Limb (tissue), 2 donors: Measurements from ENCODE around the gene OCA2.
"Not testable (repeated sequence)": the region's sequence is repeated elsewhere in the genome, so short reads cannot be mapped to it uniquely, and the experiment has no call there.

Experiments
- DNase-seq, 2 donors: peaks; one replicate each; pipeline ENCODE4 v3.0.0-alpha.2; 2016; ENCODE audit errors: extremely low spot score in 2 of 2

The OCA2 gene

DNA sequence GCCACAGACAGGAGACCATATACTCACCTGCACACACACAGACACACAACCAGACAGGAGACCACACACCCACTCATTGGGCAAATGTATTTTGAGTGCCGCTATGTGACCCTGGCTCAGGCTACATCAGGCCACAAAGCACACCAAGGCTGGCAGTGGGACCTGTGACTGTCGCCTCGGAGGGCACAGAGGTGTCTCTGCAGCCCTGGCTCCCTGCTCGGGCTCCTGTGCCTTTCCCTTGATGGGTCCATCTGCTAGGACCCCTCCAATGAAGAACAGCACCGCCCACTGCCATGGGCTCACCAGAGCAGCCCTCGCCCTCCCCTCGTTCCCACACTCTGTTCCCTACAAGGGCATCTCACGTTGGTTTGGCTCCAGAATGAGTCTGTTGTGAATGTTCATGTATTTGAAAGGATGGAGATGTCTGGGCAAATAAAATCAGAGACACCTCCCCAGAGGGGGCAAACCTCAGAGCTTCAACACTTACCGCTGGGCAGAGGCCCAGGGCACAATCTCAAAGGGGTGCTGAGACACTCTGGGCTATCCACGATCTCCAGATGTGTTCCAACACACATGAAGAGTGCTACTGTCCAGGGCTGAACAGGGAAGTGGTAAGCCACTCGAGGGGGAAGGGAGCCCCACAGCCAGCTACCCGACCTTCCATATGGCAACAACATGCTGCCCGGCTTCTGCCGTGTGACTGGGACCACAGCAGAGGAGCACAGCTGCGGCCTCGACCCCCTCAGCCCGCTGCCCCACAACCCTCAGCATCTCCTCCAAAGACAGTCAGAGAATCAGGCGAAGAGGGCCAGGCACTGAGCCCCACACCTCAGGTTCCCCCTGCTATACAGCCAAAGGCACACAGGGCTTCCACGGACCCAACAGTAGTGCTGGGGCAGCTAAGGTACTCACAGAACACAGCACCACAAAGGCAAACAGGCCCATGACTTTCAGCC lies 74.9 kb downstream of the OCA2 start:
- no peak for DNase-seq

DNA sequence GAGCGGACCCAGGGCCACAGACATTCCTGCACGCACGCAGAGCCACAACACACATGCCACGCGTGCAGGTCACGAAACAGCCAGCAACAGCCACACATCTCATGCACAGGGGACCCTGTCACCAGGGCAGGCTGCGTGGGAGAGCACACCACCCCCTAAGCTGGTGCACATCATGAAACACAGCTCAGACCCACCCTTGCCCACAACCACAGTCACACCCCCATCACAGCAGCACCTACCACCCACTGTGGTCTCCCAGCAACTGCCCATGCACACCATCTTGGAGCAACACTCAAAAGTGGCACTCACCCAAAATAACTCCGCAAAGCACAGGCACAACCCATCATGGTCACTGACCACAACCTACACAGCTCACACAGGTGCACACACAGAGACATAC lies 75.7 kb downstream of the OCA2 start:
- DNase-seq, result no peak

DNA sequence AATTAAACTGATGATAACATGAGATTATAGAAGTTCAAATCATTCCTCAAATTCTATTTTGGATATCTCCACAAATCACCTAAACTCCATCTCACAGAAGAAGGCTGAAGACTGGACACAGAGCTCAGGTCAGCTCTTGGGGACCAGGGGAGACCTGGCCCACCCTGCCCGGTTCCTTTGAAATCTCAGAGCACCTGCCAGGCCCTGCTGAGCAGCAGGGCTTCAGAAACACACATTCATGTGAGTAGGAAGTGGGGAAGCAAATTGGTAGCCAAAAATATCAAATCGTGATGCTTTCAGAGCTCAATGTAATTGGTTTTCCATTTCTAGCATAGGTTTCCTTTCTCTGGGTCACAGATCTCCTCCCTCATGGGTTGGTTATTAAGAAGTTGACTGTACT lies 76.2 kb downstream of the OCA2 start:
- no peak for DNase-seq

DNA sequence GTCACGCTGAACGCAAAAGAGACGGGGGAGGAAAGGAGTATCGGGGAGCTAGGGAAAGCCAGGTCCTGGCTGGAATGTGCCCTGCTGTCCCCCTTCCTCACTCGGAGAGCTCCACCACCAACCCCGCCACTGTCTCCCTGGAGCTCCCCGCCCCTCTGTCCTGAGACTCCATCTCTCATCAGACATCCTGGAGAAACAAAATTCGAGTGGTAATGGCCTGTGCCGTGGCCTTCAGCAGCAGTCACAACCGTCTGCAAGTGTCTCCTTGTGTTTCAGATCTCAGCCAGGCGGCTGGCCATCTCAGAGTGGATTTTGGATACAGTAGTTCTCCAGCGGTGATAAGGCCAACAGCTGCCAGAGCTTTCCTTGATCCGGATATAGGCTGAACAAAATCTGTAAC lies 76.9 kb downstream of the OCA2 start:
- DNase-seq, result no peak

DNA sequence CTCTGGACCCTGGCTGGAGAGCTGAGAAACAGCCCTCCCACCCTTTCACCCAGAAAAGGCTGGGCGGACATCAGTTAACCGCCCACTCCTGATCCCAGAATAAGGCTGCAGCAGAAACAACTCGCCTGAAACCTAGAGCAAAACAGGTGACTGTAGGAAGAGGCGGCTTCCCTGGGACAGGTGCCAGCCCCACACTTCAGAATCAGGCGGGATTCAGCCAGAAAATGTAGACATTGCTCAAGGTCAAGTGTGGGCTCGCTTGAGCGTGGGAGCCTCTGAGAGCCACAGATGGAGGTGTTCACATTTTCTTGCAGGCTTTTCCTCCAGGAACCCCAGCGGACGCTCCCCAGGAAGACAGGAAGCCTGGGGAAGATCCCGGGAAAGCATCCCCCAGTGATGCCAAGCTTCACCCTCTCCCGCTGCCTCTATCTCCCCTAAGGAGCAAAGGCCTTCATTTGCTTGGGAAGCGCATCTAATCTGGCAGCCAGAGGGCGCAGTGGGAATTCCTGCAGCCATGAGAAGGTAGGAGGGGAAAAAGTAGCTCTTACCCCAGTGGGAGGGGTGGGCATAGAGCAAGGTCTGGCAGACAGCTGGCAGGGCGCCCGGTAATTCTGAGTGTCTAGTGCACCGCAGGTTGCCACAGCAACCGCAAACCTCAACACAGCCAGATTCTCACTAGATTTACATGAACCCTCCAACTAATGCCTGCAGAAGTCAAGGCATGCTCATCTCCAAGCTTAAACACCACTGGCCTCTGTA lies 77.7 kb downstream of the OCA2 start:
- DNase-seq, result peak; percentile 81 to 86

DNA sequence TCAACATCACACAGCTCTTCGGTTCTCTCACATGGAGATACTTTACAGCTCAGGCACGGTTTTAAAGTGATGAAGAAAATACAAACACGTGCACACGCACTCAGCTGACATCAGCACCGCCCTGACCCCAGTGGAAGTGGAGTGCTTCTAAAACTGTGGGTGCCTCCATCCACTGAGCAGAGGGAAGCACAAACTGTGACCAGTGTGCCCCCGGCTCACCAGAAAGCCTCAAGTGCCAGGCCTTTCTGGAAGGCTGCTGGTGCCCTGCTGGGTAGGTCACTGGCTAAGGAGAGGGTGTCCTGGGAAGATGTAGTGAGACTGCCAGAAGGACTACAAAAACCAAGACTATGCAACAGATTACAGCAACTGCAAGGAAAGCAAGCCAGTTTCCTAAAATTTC lies 78.5 kb downstream of the OCA2 start:
- no peak for DNase-seq

DNA sequence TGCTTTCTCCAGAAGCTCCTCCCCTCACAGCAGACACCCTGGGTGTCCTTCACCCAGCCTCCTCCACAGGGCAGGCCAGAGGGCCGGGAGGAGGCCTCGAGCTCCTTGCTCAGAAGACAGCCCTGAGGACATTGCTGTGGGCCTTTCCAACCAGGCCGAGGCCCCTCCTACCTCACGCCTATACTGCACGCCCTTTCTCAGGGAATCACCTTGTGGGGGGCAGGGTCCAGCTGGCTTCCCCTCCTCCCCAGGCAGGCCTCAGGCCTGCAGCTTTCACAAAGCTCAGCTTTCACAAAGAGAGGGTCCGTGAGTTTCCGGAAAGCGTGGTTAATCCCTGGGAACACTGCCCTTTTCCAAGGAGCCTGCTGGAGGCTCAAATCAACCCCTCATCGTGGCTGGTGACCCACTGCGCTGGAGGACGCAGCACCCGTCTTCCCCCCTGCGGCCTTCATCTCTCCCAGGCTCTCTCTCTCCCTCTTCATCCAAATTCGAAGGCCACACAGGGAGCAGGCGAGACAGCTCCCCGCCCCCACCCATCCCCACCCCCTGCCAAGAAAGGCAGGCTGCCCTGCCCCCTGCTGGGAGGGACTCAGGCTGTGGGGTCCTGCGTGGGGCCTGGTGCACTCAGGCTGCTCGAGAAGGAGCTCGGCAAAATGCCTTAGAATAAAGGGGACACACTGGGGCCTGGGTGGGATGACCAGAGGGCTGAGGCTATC lies 79.4 kb downstream of the OCA2 start:
- peak in 1 of 2 donors; percentile 58 for DNase-seq

DNA sequence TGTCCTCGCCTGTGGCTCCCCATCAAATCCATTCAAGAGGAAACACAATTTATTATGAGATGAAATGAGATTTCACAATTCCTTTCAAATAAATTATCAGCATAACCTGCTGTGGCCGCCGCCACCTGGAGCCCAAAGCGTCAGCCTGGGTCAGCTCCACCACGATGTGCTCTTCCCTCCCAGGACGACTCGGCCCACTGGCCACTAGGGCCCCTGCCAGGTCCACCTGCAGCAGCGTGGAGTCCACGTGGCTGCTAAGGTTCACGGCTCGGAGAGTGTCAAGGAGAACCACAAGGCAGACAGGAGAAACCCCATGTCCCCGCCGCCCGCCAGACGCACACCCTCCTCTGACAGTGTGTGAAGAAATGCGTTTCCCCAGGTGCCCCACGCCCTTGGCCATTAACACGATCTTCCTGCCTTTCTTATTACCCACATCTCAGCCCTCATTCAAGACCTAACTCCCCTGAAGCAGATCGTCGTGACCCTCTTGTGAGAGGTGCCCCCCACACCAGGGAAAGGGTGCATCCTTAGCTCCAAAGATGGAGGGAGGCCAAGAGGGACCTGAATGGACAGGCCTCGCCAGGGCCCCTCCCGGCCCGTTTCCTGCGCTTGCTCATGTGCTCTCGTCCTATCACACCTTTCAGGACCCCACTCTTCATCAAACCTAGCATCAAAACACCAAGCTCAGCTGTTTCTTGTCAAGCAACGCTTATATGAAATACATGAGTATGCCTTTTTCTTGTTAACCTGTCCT lies 80.6 kb downstream of the OCA2 start:
- DNase-seq, result no peak

DNA sequence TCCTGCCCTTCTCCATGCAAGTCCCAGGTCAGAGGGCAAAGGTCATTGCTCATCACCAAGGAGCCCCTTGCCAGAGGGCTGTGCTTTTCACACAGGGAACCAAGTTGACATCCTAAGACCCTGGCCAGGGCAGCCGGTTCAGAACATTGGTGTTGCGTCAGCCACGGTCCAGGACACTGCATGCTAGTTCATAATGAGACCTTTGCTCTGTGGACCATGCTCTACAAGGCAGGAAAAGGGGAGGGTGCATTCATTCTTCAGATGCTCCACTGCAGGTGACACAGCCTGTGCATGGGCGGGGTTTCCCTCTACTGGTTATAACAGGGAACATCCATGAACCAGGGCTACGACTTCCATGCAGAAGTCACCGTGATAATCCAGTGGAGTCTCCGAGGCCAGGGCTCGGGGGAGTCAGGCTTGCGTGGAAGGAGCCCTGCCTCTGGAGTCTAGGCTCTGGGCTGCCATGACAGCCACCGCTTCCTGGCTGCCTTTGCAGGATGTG lies 81.6 kb downstream of the OCA2 start:
- no peak for DNase-seq

DNA sequence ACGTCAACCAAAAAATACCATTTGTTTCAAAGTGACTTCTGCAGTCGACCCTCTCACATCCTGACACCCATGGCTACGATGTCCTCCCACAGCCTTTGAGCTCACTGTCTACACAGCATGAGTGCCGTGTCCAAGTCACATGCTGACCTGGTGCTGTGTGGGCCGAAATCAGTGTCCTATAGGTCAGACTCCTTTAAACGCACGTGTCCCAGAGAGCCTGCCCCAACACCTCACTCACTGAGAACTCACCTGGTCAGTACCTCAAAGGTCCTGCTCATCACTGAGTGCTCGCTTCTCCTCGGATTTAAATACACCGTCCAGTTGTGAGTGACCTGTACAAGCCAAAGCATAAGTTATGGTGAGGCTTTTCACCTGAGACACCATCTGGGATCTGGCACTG lies 83.3 kb downstream of the OCA2 start:
- DNase-seq, result no peak

DNA sequence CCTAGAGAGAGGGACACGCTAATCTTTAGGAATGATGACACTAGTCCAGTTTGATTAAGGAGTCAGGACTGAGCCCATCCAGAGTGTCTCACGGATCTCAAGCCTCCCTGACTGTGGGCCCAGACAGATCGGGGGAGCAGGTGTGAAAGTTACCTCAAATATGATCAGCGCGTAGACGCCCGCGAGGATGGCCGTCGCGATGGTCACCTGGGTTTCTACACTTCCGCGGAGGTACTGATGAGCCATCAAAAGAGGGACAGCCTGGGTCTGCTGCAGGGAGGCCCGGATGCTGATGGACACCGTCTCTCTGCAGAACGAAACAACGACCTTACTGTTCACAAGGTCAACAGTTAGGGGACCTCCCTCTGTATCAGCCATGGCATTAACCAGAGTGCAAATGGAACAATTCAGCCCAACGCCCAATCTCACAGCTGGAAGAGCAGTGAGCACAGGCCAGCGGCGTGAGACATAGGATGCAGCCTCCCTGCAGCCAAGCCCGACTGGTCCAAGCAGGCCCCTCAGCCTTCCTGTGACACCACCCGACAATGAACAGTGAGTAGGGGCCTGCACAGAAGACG lies 84.4 kb downstream of the OCA2 start:
- DNase-seq, result no peak

DNA sequence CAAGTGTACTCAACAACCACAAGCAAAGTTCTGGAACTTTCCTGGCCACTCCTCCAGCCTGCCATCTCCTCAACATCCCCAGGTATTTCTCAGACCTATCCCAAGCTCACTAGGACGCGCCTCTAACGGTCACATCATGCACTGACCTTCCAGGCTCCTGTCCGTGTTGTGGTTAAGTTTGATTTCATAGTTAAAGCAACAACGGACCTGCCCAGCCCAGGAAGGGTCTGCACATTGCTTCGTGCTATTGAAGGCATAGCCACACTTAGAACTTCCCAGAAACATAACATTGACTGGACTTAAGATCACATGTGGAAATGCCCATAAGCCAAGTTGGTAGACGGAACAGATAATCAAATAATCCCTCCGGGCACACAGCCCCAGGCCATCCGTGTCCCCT lies 85.1 kb downstream of the OCA2 start:
- no peak for DNase-seq

DNA sequence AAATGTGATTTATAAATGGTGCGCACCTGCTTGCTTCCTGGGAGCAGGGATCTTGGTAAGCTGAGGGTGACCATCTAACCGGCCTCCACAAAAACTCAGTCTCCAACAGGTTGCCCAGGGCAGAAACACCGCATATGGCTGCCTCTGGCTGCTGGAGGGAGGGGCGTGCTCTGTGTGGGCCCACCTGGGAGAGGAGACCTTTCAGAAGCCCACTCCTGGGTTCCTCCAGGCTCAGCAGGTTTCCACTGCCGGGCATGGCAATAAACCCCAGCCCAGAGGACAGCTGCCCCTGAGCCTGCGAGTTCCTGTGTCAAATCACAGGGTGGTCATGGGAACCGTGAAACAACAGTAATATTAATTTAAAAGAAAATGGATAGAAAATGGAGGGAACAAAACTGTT lies 85.6 kb downstream of the OCA2 start:
- DNase-seq, result no peak

DNA sequence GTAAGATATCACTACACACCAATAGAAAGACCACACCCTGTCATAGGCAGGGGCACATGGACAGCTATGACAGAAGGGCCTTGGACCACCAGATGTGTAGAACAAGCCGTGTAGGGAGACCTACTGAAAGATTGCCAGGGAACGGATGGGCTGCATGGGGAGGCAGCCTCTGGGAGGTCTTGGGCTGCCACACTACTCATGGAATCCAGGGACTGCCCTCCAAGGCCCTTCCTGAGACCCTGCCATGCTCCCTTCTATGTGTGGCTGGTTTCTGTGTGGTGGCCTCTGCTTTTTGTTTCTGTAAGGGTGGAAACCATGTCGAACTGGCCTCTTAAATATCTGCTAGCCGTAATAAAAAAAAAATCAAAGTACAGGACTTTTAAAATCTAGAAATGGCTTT lies 86.9 kb downstream of the OCA2 start:
- no peak for DNase-seq

DNA sequence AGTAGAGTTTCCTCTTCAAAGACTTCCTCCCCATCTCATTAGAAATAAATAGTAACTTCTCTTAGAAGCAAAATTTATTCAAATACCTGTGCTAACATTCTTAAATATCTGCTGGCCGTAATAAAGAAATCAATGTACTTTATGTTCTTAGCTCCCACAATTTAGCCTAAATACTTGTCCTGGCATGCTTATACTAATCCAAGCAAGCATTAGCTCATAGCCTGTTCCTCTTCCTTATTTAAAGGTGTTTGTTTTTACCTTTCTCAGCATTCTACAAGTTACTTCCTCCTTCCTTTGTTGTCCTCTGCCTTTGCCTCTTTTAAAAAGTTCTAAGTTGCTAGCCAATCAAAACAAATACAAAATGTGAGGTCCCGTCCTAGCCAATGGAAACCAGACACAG lies 90.9 kb downstream of the OCA2 start:
- not testable (repeated sequence) for DNase-seq

DNA sequence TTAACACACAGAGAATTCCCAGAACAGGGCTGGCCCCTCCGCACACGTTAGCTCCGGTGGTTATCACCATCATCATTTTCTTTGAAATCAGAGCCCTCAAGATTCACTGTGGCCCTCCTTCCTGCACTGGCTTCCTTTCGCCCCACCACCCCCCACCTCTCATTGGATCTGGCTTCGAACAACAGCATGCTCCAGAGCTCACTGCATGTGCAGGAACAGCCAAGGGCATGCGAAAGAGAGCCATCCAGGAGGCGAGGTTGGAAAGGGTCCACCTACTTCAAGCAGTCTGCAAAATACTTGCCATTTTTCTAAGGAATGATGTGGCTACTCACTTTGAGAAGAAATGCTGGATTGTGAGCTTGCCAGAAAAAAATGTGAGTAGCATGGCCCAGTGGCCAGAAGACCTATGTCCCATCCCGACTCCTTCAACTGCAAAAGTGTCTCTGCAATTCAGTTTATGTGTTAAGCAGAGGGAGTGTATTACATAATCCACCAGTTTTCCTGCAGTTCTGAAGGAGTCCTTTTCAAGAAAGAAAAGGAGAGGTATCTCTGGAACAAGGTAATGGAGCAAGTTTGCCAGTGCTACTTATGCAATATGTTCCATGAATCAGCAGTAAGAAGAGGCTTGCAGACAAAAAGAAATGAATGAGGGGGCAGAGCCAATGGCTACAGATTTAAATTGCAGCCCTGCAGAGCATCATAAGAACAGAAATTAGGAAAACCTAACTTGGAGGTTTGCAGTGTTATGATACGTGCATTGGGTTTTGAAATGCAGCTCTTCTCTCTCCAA lies 92.8 kb downstream of the OCA2 start:
- no peak for DNase-seq

DNA sequence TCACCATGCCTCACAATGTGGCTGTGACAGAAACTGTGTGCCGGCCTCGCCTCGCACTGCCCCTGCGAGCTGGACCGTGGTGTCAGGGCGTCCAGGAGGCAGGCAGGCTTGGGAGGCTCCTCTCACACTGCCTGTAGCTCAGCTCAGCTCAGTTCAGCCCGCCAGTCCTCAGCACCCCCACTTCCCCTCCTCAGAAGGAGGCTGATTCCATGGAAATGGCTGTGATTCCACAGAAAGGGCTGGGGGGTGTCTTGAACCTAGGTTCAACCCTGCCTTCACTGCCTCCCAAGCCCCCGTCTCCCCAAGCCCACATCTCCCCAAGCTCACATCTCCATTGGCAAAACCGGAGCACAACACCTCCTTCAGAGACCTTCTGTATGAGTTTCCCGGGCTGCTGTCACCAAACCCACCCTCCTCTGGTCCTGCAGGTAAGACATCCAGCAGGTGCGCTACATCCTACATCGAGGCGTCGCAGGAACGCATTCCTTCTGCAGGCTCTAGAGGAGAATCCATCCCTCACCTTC lies 94.0 kb downstream of the OCA2 start:
- no peak for DNase-seq

DNA sequence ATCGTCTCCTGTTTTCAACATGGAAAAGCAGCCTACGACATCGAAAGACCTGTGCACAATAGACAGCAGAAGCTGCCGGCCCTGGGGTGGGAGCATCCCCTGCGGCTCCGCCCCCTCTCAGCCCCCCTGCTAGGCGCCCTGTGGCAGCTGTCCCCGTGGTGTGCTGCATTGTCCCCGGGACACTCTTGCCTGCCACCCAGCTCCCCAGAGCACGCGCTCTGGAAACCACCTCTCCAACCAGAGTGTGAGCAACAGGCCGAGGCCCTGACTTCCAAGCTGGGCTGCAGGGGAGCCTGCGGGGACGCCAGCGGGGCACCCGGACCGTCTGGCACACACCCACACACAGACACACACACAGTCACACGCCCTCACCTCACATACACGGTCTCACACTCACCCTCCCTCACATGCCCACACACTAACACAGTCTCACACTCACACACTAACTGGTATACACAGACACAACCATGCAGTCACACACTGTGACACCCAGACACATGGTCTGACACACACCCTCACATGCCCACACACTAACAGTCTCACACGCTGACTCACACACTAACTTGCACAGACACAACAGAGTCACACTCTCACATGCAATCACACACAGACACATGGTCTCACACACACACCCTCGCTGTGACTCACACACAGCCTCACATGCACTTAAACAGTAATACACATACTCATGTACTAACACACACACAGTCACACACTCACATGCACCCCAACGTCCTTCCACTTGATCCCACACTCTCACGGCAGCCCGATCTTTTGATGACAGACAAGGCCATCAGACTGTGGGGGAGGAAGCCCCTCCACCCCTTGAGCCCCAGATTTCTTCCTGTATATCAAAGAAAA lies 94.7 kb downstream of the OCA2 start:
- no peak for DNase-seq
